ENCODE results near the gene OSBPL2. TPM values are rescaled to one million over a fixed set of nuclear protein-coding genes. Genes with fewer than 3 reads are reported as not detected.

Gene OSBPL2
- total and polyA plus RNA-seq, 9 of the 15 experiments (the other 6 are each of a cell fraction or from before 2014, with no cell fraction given): 2.5 to 25.6 (median 14.1) TPM

DNA sequence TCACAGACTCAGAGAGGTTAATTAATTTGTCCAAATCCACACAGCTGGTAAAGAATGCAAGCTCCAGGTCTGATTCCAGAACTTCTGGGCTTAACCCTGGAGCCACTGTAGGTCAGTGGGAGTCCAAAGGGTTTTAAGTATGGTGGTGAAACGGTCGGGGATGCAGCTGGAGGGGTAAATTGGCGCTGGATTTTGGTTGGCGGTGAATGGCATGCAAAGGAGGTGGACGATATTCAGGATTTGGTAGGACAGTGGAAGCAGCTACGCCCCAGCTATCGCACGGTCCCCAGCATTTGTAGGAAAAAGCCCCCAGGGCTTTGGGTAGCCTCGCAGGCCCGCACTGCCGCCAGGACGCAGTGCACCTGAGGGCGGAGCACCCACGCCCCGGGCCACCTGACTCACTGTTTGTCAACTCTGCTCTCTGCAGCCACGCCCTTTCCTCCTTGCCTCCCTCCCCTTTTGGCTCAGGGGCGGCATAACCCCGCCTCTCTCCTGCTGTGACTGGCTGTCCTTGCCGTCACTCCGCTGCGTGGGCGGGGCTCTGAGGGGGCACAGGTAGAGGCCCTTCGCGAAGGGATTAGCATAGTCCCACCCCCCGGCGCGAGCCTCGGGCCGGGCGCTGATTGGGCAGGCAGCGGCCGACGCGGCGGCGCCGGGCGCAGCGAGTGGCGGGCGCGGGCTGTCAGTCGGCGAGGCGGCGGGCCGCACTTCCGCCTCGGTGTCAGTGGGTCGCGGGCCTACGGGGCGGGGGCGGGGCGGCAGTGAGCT, at the start of gene OSBPL2 (continued):
- TF ChIP-seq, protein P1, sequence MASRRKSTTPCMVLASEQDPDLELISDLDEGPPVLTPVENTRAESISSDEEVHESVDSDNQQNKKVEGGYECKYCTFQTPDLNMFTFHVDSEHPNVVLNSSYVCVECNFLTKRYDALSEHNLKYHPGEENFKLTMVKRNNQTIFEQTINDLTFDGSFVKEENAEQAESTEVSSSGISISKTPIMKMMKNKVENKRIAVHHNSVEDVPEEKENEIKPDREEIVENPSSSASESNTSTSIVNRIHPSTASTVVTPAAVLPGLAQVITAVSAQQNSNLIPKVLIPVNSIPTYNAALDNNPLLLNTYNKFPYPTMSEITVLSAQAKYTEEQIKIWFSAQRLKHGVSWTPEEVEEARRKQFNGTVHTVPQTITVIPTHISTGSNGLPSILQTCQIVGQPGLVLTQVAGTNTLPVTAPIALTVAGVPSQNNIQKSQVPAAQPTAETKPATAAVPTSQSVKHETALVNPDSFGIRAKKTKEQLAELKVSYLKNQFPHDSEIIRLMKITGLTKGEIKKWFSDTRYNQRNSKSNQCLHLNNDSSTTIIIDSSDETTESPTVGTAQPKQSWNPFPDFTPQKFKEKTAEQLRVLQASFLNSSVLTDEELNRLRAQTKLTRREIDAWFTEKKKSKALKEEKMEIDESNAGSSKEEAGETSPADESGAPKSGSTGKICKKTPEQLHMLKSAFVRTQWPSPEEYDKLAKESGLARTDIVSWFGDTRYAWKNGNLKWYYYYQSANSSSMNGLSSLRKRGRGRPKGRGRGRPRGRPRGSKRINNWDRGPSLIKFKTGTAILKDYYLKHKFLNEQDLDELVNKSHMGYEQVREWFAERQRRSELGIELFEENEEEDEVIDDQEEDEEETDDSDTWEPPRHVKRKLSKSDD (conservative IDR thresholded peaks at IDR 0.05; ENCODE audit: low read length): no peak
- TF ChIP-seq LEF1 (IDR thresholded peaks at IDR 0.05) (no peak), ZNF263 (CRISPR knock-in tag; IDR thresholded peaks at IDR 0.05; ENCODE audit: borderline replicate concordance) (no peak), SMAD3 (CRISPR knock-in tag; conservative IDR thresholded peaks at IDR 0.05) (no peak), ZNF212 (CRISPR knock-in tag; IDR thresholded peaks at IDR 0.05) (no peak), BRCA1 (IDR thresholded peaks at IDR 0.05) (no peak), BRCA1 (CRISPR knock-in tag; IDR thresholded peaks at IDR 0.05) (no peak), ZEB2 (IDR thresholded peaks at IDR 0.05) (peak; percentile 67; the same call in 1 of the 2 replicates), CHCHD3 (CRISPR knock-in tag; IDR thresholded peaks at IDR 0.05) (no peak), SMARCC2 (IDR thresholded peaks at IDR 0.05; ENCODE audit: low read depth) (no peak), STAG1 (CRISPR knock-in tag; IDR thresholded peaks at IDR 0.05; ENCODE audit: borderline replicate concordance) (no peak), CHD4 (IDR thresholded peaks at IDR 0.05; ENCODE audit: insufficient read depth, insufficient replicate concordance, low read depth, low read length, poor library complexity, severe bottlenecking) (no peak), FOXP1 (CRISPR knock-in tag; IDR thresholded peaks at IDR 0.05) (0 out of 2 replicates have a peak, but pooled peaks have one; percentile 17), CBFA2T2 (conservative IDR thresholded peaks at IDR 0.05) (0 out of 2 replicates have a peak, but pooled peaks have one; percentile 7), JUND (IDR thresholded peaks at IDR 0.05; ENCODE audit: borderline replicate concordance, low read depth, low read length) (peak; percentile 47), JUND (tag; IDR thresholded peaks at IDR 0.05; ENCODE audit: borderline replicate concordance, low read depth, low read length) (no peak; the same call in 2 of the 3 replicates), ARNT (IDR thresholded peaks at IDR 0.05) (no peak), FUS (optimal IDR thresholded peaks at IDR 0.05; ENCODE audit: low read depth, low read length) (no peak), FOXK2 (conservative IDR thresholded peaks at IDR 0.05 in 1 of 2, IDR thresholded peaks at IDR 0.05 in 1 of 2; ENCODE audit: low read depth in 2 of 2) (peak; percentile 83 to 87; a peak in 3 of 4 replicates), POLR2G (IDR thresholded peaks at IDR 0.05; ENCODE audit: low read depth, low read length) (peak; percentile 67; the same call in 1 of the 2 replicates)
- TF ChIP-seq, protein P2, sequence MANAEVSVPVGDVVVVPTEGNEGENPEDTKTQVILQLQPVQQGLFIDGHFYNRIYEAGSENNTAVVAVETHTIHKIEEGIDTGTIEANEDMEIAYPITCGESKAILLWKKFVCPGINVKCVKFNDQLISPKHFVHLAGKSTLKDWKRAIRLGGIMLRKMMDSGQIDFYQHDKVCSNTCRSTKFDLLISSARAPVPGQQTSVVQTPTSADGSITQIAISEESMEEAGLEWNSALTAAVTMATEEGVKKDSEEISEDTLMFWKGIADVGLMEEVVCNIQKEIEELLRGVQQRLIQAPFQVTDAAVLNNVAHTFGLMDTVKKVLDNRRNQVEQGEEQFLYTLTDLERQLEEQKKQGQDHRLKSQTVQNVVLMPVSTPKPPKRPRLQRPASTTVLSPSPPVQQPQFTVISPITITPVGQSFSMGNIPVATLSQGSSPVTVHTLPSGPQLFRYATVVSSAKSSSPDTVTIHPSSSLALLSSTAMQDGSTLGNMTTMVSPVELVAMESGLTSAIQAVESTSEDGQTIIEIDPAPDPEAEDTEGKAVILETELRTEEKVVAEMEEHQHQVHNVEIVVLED (CRISPR knock-in tag; IDR thresholded peaks at IDR 0.05): peak; percentile 41; the same call in 1 of the 2 replicates
- TF ChIP-seq, protein P3, sequence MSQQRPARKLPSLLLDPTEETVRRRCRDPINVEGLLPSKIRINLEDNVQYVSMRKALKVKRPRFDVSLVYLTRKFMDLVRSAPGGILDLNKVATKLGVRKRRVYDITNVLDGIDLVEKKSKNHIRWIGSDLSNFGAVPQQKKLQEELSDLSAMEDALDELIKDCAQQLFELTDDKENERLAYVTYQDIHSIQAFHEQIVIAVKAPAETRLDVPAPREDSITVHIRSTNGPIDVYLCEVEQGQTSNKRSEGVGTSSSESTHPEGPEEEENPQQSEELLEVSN (IDR thresholded peaks at IDR 0.05; ENCODE audit: borderline replicate concordance in 1 of 2, extremely low read depth in 1 of 2, insufficient read depth in 1 of 2, insufficient read length in 1 of 2, low read depth in 1 of 2, low read length in 1 of 2, poor library complexity in 1 of 2, severe bottlenecking in 1 of 2): peak; percentile 20 to 53
- TF ChIP-seq, protein P4, sequence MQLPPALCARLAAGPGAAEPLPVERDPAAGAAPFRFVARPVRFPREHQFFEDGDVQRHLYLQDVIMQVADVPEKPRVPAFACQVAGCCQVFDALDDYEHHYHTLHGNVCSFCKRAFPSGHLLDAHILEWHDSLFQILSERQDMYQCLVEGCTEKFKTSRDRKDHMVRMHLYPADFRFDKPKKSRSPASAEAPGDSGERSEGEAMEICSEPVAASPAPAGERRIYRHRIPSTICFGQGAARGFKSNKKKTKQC (CRISPR knock-in tag; IDR thresholded peaks at IDR 0.05): no peak

Measured in K562 (cell line).